A549 treated with Mapracorat at 1 μM for 4 hours (cell line): ENCODE results near the gene TSPAN17. TPM values are rescaled to one million over a fixed set of nuclear protein-coding genes. Genes with fewer than 3 reads are reported as not detected.

Source experiments
- total RNA-seq: library from RNA; stranded (reverse); fragments of 200-300 nt; extraction: Qiagen RNA extraction; gene quantifications from 5 replicates; pipeline ENCODE4 v1.2.3, GENCODE V29; 2022

TSPAN17 gene
- 52.3 to 70.0 TPM (median 65.0 TPM) in 5 replicates for total RNA-seq

GRCh38 chr5:176647030-176647842, at the start of gene TSPAN17:
TSPAN17 (plus strand) TSS chr5:176647484; CDS start chr5:176647616, 132 bp downstream.

GRCh38 chr5:176609724-176610434, 37.4 kb upstream of the TSPAN17 start, which contains the start of gene GPRIN1:
GPRIN1 (minus strand) TSS chr5:176610156; CDS start chr5:176599834, 10,322 bp downstream.

GRCh38 chr5:176629853-176630680, 17.2 kb upstream of the TSPAN17 start, which contains the start of the genes EIF4E1B and SNCB:
EIF4E1B (plus strand) TSS chr5:176630675; CDS start chr5:176642788, 12,113 bp downstream.
SNCB (minus strand) TSS chr5:176630534; CDS start chr5:176629654, 880 bp downstream.

Other genes with a start within 250 kb of the TSPAN17 start
- 97.8 to 150 TPM (median 142 TPM) in 5 replicates for gene CLTB, start 230.9 kb upstream of the TSPAN17 start, total RNA-seq
- 44.1 to 51.2 TPM (median 46.5 TPM) in 5 replicates for gene FAF2, start 199.1 kb upstream of the TSPAN17 start, total RNA-seq
- 23.5 to 36.6 TPM (median 36.0 TPM) in 5 replicates for gene RNF44, start 110.1 kb upstream of the TSPAN17 start, total RNA-seq
- 0.09 to 0.19 TPM (median 0.14 TPM) in 4 of 5 replicates, not detected in the other for gene CDHR2, start 98.1 kb upstream of the TSPAN17 start, total RNA-seq
- gene GPRIN1, start 37.3 kb upstream of the TSPAN17 start, total RNA-seq, result 7.4 to 9.6 TPM (median 9.1 TPM) in 5 replicates
- 0.86 to 1.3 TPM (median 1.0 TPM) in 5 replicates for gene SNCB, start 16.9 kb upstream of the TSPAN17 start, total RNA-seq
- not detected in 5 replicates for gene EIF4E1B, start 16.8 kb upstream of the TSPAN17 start, total RNA-seq
- gene UNC5A, start 163.1 kb downstream of the TSPAN17 start, total RNA-seq, result 0.39 to 0.71 TPM (median 0.57 TPM) in 5 replicates